ENCODE data around the gene CRABP1.

DNA sequence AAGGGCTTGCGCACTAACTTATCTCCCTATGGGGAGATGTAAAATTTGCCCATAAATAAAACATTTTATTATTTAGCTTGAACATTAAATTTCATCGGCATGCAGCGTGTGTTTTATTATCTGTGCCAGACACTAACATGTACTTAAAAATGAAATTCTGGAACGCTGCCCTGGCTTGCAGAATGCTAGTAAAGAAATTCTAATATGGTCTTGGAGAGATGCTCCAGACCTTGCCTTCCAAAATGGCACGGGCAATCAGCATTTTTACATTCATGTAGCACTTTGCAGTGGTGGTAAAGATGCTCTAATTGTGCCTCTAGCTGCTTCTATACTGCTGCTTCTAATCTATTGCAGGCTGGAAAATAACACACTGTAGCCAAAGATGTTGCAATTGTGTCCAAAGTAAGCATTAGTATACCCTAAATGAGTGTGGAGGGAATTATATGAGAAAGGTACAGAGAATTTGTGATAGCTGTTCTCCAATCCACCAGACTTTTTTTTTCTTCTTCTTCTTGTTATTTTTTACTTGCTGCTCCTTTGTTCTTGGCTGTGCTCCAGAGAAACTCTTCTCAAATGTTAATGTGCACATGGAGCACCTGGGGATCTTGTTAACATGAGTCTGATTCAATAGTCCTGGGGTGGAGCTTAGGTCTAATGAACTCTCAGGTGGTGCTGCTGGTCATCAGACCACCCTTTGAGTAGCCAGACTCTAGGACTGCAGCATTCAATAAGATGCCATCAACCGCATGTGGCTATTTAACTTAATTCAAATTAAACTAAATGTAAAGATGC, 47.3 kb downstream of the CRABP1 start:
- TF ChIP-seq POLR2A (IDR thresholded peaks at IDR 0.05; ENCODE audit: low read length), result no peak
- no peak for TF ChIP-seq GATA1 (IDR thresholded peaks at IDR 0.05; ENCODE audit: low read depth, low read length)

All from erythroblast (primary cell).